Activated naive CD4-positive, alpha-beta T cell (primary cell): ENCODE data around the gene PUS3.
A peak's percentile ranks its signal among the peaks of the same experiment; 100 is the strongest.
"Not testable (repeated sequence)": the region's sequence is repeated elsewhere in the genome, so short reads cannot be mapped to it uniquely, and the experiment has no call there.

Source experiments
- DNase-seq, 4 experiments: peaks; one replicate each; lab custom pipeline; 2025; lab: John Stamatoyannopoulos, UW

Gene PUS3

GRCh38 chr11:125916683-125917347, 13.8 kb upstream of the PUS3 start:
- no peak for DNase-seq

DNA sequence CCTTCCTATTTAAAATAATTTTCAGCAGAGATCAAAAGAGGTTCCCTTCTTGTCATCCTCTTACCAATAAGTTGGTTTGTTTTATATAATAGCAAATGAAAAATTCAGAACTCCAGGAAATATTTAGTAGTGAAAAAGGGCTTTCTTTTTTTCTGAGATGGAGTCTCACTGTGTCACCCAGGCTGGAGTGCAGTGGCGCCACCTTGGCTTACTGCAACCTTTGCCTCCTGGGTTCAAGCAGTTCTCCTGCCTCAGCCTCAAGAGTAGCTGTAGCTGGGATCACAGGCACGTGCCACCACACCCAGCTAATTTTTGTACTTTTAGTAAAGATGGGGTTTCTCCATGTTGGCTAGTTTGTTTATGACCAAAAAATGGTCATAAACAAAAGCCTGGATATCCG, 11.6 kb upstream of the PUS3 start:
- DNase-seq: not testable (repeated sequence)

DNA sequence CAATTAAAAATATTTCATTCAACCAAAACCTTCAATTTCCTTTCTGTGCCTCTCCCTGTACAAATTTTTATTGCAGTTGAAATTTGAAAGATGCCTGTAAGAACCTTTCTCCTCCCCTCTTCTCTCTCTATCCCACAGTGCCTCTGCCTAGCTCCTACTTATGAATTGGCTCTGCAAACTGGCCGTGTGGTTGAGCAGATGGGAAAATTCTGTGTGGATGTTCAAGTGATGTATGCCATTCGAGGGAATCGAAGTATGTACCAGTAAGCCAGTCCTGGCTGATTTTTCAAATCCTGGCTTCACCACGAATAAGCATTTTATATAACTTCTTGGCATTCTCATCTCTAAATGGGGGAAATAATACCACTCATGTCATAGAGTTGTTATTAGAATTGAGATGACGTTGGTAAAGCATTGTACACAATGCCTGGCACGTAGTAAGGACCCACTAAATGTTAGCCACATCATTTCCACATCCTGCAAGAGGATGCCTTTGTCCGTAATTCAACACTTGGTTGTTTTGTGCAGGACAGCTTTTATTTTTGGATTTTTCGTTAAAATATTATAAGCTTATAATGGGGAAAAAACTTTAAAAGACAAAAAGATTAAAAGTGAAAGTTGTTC, 7.3 kb upstream of the PUS3 start:
- no peak for DNase-seq

- no peak for DNase-seq
Observed at GRCh38 chr11:125904678-125905077, 1.7 kb upstream of the PUS3 start.

DNA sequence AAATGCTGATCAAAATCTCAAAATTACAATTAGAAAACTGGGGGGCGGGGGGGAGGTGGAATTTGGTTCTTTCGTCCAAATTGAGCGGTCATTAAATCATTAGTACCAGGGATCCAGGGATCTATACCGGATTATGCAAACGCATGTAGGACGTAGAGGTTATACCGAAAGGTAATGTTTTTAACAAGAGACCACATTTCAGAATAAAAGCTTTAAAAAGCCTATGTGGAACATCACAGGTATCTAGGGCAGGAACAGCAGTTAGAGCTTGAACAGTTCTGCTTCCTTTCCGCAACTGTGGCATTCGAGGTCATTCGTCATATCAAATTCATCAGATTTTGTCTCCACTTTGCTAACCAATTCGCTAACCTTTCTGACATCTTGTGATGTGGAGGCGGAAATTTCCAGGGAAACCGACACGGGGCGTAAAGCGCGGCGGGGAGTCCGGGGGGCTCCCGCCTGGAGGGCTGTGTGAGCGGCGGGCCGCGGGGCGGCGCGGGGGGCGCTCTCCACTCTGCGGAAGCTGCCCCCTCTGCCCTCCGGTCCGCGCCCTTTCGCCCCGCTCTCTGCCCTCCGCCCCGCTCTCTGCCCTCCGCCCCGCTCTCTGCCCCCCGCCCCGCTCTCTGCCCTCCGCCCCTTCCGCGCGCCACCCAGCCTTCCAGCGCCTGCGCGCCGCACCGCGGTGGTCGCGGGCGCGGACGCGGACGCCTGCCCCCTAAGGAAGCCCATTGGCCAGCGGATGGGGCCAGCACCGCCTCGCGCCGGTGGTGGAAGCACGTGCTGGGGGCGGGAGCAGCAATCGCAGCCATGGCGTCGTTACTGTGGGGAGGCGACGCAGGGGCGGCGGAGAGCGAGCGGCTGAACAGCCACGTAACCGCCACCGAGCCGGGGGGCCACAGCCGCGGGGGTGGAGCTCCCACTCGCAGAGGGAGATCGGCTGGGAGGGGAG, 979 bp upstream of the PUS3 start, which contains the start of gene DDX25:
TSS of gene DDX25 (plus strand) at position 798 of the 949 bp plus-strand sequence. CDS start at position 808, 10 bp downstream.
- no peak for DNase-seq

DNA sequence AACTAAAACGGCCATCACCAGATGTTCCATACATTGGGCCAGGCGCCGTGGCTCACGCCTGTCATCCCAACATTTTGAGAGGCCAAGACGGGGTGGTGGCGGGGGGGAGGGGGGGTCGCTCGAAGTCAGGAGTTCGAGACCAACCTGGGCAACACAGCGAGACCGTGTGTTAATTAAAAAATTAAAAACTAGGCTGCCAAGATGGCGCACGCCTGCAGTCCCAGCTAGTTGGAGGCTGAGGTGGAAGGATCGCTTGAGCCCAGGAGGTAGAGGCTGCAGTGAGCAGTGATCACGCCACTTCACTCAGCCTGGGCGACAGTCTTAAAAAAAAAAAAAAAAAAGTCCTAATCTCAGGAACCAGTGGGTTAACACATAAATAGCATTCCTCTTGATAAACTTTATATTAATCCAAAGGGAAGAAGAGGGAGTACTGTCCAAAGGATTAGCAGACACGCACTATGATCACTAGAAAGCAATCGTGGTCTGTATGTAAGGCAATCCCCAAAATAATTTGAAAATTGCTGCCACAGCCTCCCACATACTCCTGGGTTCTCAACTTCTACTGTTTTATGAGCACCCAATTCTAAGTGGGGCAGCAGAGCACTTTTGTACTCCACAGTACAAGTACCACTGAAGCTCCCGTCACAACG, 604 bp downstream of the PUS3 start:
- DNase-seq: no peak

DNA sequence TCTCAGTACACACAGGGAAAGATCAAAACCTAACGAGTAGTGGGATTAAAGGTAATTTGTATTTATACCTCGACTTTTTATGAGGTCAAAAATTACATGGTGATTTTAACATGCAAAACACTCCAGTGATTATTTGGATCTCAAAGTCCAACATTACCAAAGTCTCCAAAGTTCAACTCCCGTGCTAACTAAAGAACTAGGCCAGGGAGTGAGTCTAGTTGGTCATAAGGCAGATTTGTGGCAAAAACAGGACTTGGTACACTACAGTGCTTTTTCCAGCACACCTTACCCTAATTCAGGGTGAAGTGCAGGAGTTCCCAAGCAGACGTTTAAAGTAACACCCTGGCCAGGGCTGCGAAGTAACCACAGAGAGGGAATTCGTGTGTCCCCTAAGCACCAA, 1.1 kb downstream of the PUS3 start:
- DNase-seq: no peak

GRCh38 chr11:125892994-125893393, 10.0 kb downstream of the PUS3 start:
- DNase-seq: no peak

- no peak for DNase-seq
Observed at GRCh38 chr11:125892071-125892470, 10.9 kb downstream of the PUS3 start.

DNA sequence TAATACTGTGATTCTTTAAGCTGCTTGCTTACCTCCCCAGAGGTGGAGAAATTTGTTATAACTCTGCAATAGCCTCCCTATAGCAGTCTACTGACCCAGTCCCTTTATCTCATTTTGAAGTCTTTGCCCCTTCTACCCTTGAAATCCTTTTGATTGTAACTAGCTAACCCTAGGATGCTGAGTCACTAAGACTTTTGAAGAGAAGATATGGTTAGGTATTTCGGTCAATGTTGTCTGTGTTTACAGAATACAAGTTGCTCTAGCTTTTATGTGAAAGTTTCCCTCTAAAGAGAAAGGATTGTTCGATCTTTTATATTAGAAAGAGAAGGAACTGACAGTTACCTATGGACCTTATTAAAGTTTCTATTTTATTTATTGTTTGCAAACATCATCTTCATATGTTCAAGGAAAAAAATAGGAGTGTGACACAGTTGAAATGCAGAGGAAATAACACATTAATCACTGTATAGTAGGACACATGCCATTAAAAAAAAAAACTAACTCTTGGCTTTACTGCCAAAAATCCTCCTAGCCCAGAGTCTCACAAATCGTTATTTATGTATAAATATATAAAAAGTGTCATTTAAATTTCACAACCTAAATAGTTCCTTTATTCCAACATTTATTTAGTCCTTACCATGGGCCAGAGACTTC, 12.4 kb downstream of the PUS3 start:
- DNase-seq: no peak

- peak; percentile 81 to 86 (median 82) for DNase-seq
Observed at GRCh38 chr11:125887373-125888324, 15.4 kb downstream of the PUS3 start, which contains the start of gene HYLS1. HYLS1 (plus strand) TSS chr11:125887668; CDS start chr11:125899369, 11,701 bp downstream.

DNA sequence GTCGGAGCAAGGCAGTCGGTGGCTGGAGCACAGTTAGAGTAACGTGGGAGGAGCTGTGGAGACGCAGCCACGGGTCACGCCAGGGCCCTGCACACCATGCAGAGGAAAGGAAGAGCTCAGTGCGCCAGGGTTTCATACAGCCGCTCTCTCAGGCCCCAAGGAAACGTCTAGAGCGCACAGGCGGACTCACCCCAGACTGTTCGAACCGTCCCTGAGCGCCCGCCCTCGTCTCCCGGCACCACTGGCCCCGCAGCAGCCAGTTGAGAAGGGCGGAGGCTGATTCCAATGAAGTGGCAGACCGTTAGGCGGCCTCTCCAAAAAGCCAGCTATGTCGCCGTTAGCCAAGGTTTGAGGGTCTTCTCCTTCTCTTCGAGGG, 16.0 kb downstream of the PUS3 start:
- peak in 2 of 4 experiments; percentile 31 to 35 for DNase-seq

DNA sequence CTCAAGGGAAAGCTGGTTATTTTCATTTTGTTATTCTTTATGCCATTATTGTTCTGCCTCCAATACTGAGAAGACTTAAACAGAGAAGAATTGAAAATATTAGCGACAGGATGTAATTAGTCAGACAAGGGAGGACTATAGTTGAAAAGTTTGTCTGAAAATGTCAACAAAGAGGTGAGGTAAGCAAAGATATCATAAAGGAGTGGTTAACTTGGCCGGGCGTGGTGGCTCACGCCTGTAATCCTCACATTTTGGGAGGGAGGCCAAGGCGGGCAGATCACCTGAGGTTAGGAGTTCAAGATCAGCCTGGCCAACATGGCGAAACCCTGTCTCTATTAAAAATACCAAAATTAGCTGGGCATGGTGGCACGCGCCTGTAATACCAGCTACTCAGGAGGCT, 19.6 kb downstream of the PUS3 start:
- DNase-seq: no peak

- no peak for DNase-seq
Observed at GRCh38 chr11:125881291-125881690, 21.7 kb downstream of the PUS3 start.

DNA sequence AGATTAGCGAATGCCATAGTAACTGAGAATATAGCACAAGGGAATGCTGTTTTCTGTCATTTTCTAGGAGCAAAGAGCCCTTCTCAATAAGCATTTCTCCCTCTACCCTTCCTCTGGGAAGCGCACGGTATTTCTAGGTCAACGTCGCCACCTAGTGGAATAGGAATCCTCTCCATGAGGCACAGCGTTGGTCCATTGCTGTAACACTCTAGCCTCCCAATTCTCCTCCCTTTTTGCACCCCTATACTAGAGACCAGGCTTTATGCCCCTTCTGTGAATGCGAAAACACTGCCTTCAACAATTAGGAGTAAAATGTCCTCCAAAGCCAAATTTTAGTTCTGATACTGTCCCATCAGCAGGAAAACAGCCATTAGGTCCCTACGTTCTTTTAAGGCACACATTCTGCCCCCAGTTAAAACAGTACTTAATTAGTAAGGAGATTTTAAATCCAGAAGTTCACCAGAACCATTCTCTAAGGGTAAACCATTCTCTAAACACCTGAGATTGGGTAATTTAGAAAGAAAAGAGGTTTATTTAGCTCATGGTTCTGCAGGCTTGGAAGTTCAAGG, 28.4 kb downstream of the PUS3 start:
- no peak for DNase-seq

DNA sequence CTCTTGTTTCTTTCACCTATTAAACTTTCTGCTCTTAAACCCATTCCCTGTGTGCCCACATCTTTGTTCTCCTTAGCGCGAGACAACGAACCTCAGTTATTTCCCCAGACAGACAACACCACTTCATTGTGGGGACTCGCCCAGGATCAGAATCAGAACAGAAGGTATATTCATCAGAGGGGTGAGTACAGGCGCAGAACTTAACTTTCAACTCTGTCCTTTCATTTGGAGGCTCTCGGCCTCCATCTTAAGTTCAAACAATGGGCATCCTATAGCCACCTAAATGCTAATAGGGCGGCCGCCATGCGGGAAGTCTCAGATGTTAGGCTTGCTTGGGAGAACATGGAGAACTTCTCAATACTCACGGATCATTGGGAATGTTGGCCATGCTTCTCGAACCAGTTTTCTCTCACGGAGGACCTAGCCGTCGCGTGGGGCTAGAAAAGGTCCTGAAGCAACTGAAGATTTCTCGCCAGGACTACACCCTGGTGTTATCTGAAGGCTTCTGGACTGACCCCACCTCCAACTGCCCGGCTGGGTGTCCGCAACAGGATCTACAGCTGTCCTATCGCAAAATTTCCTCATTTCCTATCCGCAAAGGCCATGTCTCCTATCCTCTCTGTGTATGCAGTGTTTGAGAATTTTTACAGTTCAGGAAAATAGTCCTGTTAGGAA, 29.0 kb downstream of the PUS3 start:
- no peak for DNase-seq

DNA sequence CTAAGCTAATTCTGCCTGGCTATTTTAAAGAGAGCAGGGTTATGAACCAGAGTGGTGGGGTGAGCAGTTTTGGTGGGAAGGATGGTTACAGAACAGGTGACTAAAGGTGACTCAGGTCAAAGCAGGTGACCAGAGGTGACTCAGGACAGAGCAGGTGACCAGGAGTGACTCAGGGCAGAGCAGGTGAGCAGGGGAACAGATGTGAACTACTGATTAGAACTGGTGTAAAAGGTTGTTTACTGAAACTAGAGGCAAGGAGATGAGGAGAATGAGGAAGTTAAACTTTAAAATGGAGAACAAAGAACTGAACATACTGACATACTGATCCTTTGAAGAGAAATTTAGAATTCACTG, 30.9 kb downstream of the PUS3 start:
- no peak for DNase-seq

DNA sequence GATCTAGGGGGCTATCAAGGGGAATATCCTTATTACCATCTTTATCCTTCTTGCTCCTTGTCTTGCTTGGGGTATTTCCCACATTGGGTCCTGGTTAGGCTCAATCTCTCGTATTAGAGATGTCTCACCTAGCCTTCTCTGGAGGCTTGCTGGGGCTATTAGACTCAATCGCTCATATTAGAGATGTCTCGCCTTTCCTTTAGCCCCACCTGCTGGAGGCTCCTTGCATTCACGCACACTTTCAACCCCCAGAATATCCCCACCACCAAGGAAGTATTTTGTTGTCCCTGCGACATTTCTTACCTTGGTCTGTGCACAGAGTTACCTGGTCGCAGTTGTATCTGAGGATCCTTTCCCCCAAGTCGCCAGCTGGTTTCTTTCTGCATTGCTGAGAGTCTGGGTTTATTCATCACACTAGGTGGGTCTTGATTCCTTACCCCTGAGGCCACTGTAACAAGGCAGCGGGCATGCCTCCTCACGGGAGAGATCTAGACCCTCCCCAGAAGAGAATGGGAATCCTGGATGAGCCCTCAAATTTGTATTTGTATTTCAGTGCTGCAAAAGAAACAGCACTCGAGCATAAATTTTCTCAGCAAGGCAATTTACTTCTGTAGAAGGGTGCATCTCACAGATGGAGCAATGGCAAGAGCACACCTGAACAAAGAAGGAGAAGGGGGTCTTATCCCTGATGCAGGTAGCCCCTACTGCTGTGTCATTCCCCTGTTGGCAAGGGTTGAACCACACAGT, 31.4 kb downstream of the PUS3 start:
- DNase-seq: no peak

DNA sequence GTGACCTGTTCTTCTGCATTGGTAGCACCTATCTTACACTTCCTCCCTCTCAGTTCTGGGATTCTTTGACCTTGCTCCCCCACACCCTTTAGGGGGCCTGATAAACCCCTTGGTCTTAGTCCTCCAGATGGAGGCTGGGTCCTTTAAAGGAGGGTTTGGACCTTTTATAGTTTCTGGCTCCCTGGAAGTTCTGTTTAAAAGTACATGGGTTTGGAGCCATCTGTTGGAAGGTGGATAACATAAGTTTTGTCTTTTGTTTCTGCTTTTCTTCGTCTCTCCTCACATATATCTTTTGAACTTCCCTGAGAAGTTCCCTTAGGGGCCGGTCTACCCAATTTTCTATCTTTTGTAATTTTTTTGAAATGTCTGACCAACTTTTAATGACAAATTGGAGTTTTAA, 33.5 kb downstream of the PUS3 start:
- DNase-seq: no peak
